ENCODE results near the gene LAMC1.

The LAMC1 gene

DNA sequence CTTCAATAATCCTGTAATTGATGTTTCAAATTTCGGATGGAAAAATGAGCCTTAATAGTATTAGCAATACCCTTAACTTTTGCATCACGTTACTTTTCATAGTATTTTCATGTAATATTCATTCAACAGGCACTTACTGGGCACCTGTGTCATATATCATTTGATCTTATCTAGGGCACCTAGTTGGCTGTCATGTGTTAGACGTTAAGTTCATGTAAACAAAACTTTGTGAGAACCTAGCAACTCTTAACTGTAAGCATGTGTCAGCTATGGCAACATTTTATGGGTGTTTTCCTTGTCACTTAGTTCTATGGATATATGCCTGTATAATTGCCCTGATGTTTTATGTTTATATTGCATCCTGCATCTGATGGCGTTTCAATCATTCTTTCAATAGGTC is 163.6 kb downstream of the LAMC1 start:
- TF ChIP-seq TAF1 (IDR thresholded peaks at IDR 0.05; ENCODE audit: borderline replicate concordance, low read depth, low read length) = no peak
- no peak for TF ChIP-seq POLR2A (IDR thresholded peaks at IDR 0.05; ENCODE audit: low read depth, low read length)
- no peak for TF ChIP-seq POLR2AphosphoS5 (IDR thresholded peaks at IDR 0.05; ENCODE audit: low read depth, low read length)
- no peak for FAIRE-seq
- DNase-seq (ENCODE audit: insufficient read length) = no peak

GRCh38 chr1:183188240-183188639 is 165.0 kb downstream of the LAMC1 start:
- no peak for DNase-seq (ENCODE audit: insufficient read length)
- no peak for FAIRE-seq
- no peak for TF ChIP-seq TAF1 (IDR thresholded peaks at IDR 0.05; ENCODE audit: borderline replicate concordance, low read depth, low read length)
- TF ChIP-seq POLR2A (IDR thresholded peaks at IDR 0.05; ENCODE audit: low read depth, low read length) = no peak
- no peak for TF ChIP-seq POLR2AphosphoS5 (IDR thresholded peaks at IDR 0.05; ENCODE audit: low read depth, low read length)

GRCh38 chr1:183191833-183192232 is 168.6 kb downstream of the LAMC1 start:
- DNase-seq (ENCODE audit: insufficient read length) = no peak
- FAIRE-seq = no peak
- no peak for TF ChIP-seq POLR2A (IDR thresholded peaks at IDR 0.05; ENCODE audit: low read depth, low read length)
- TF ChIP-seq TAF1 (IDR thresholded peaks at IDR 0.05; ENCODE audit: borderline replicate concordance, low read depth, low read length) = no peak
- TF ChIP-seq POLR2AphosphoS5 (IDR thresholded peaks at IDR 0.05; ENCODE audit: low read depth, low read length) = no peak

- DNase-seq (ENCODE audit: insufficient read length) (no peak), FAIRE-seq (no peak)
- TF ChIP-seq POLR2A (IDR thresholded peaks at IDR 0.05; ENCODE audit: low read depth, low read length) (no peak), TAF1 (IDR thresholded peaks at IDR 0.05; ENCODE audit: borderline replicate concordance, low read depth, low read length) (no peak), POLR2AphosphoS5 (IDR thresholded peaks at IDR 0.05; ENCODE audit: low read depth, low read length) (no peak)
These were observed 170.8 kb downstream of the LAMC1 start for GRCh38 chr1:183193963-183194525.

GRCh38 chr1:183194527-183195141 is 171.4 kb downstream of the LAMC1 start:
- TF ChIP-seq TAF1 (IDR thresholded peaks at IDR 0.05; ENCODE audit: borderline replicate concordance, low read depth, low read length) (no peak), POLR2A (IDR thresholded peaks at IDR 0.05; ENCODE audit: low read depth, low read length) (no peak), POLR2AphosphoS5 (IDR thresholded peaks at IDR 0.05; ENCODE audit: low read depth, low read length) (no peak)
- FAIRE-seq (peak; percentile 82), DNase-seq (ENCODE audit: insufficient read length) (no peak)

GRCh38 chr1:183195142-183195574 is 171.9 kb downstream of the LAMC1 start:
- no peak for FAIRE-seq
- DNase-seq (ENCODE audit: insufficient read length) = no peak
- TF ChIP-seq POLR2A (IDR thresholded peaks at IDR 0.05; ENCODE audit: low read depth, low read length) = no peak

Data from GM12892 (cell line).